HG03571 (cell line): Measurements from ENCODE around the gene SLAMF6.
"Not testable (repeated sequence)": the region's sequence is repeated elsewhere in the genome, so short reads cannot be mapped to it uniquely, and the experiment has no call there.

Experiments used
- ATAC-seq: cut with Tn5 transposase; IDR thresholded peaks from one replicate; pipeline ENCODE4 v1.9.1; 2021; ENCODE audit not compliant: unreplicated experiment

Gene SLAMF6

DNA sequence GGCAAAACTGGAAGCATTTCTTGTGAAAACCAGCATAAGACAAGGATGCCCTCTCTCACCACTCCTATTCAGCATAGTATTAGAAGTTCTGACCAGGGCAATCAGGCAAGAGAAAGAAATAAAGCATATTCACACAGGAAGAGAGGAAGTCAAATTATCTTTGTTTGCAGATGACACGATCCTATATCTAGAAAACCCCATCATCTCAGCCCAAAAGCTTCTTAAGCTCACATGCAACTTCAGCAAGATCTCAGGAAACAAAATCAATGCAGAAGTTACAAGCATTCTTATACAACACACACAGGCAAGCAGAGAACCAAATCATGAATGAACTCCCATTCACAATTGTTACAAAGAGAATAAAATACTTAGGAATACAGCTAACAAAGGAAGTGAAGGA lies 7.1 kb downstream of the SLAMF6 start:
- ATAC-seq = not testable (repeated sequence)

- ATAC-seq = no peak
Measured at GRCh38 chr1:160504651-160505050, 18.4 kb downstream of the SLAMF6 start.

- no peak for ATAC-seq
Measured at GRCh38 chr1:160503087-160503486, 20.0 kb downstream of the SLAMF6 start.

- ATAC-seq = no peak
Measured at GRCh38 chr1:160500321-160500990, 22.6 kb downstream of the SLAMF6 start.

DNA sequence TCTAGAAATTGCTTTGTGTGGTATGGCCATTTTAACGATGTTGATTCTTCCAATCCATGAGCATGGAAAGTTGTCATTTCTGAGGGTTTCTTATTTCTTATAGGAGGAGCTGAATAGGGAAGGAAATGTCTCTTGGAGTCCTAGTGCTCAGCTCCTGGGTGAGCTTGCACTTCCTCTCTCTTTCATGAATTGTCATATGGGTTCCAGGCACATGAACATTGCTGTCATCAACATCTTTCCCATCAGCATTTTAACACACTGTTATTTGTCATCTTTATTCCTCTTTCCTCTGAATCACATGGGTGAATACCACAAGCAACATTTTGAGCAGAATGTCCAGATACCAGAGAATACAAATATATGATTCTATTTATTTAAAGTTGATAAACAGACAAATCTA lies 23.4 kb downstream of the SLAMF6 start:
- no peak for ATAC-seq

- not testable (repeated sequence) for ATAC-seq
Measured at GRCh38 chr1:160498301-160499065, 24.6 kb downstream of the SLAMF6 start.

DNA sequence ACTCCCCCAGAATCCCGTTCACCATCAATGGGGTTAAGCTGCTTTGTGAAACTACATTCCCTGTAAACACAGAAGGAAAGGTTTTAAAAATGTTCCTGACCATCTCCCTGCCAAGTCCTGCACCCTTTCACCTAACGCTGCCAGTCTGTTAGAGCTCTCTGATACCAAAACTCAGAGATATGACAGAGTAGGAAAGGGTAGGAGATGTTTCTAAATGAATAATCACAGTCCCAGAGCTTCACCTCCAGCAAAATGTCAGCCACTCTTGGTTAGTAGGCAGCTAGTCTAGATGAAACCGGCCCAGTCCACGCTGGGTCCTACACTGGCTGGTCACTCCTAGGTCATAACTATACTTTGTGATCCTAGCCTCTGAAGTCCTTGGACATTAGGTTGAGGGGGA lies 26.7 kb downstream of the SLAMF6 start:
- no peak for ATAC-seq

DNA sequence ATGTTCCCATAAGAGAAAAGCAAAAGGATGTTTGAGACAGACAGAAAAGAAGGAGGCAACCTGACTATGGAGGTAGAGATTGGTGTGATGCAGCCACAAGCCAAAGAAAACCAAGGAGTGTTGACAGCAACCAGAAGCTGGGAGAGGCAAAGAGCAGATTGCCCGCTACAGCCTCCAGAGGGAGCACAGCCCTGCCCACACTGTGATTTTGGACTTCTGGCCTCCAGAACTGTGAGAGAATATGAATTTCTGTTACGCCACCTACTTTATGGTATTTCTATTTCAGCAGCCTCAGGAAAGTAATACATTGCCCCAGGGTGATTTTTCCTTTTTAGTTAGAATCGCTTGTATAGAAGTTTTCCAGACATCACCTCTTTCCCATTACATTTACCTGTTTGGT lies 28.4 kb downstream of the SLAMF6 start:
- ATAC-seq = no peak

GRCh38 chr1:160492617-160493016 lies 30.4 kb downstream of the SLAMF6 start:
- ATAC-seq = no peak

GRCh38 chr1:160491981-160492380 lies 31.1 kb downstream of the SLAMF6 start:
- ATAC-seq = no peak

GRCh38 chr1:160491017-160491416 lies 32.0 kb downstream of the SLAMF6 start:
- ATAC-seq = no peak

- ATAC-seq = no peak
Measured at GRCh38 chr1:160489513-160490261, 33.4 kb downstream of the SLAMF6 start.

DNA sequence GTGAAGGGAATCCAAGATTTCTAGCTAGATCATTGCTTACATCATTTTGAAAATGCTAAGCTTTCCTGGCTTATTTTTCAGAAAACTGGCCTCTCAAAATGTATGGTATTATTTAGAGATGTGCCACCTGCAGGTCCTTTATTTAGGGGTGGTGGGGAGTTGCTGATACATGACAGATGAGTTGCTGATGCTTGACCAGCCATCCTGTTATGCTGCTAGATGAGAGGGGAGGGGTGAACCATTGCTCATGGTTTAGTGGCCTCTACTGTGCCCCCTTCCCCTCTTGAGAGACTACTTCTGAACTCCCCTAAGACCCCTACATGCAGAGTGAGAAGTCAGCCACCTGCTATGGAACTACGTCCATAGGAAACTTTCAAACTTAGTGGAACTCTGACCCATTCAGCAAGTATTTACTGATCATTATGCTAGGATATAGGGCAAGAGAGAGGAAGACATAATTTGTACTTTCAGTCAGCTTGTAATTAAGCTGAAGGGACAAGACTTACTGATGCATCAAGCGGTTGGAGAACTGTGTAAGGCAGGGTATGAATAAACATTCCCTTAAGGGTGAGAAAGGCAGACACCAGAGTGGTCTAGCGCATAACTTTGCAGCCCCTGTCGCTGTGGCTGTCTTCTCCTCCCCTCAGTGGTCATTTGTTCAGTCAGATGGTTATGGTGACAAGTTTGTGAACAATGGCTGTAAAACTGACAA lies 34.6 kb downstream of the SLAMF6 start:
- ATAC-seq = no peak

DNA sequence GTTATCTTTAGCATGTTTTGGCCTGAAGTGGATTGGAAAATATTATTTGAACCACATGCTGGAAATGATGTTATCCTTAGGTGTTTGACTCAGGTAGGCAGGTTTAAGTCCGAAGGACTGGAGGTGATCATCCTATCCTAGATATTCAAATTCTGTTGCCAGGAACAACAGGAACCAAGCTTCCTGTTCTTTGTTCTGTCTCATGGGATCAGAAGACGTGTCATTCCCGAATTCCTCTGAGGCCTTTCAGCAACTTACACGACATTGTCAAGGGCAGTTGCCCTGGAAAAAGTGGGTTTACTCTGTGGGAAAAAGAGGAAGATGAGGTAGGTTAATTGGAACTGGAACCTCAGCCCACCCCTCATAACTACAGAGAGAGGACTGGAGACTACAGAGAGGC lies 36.6 kb downstream of the SLAMF6 start:
- ATAC-seq = no peak

DNA sequence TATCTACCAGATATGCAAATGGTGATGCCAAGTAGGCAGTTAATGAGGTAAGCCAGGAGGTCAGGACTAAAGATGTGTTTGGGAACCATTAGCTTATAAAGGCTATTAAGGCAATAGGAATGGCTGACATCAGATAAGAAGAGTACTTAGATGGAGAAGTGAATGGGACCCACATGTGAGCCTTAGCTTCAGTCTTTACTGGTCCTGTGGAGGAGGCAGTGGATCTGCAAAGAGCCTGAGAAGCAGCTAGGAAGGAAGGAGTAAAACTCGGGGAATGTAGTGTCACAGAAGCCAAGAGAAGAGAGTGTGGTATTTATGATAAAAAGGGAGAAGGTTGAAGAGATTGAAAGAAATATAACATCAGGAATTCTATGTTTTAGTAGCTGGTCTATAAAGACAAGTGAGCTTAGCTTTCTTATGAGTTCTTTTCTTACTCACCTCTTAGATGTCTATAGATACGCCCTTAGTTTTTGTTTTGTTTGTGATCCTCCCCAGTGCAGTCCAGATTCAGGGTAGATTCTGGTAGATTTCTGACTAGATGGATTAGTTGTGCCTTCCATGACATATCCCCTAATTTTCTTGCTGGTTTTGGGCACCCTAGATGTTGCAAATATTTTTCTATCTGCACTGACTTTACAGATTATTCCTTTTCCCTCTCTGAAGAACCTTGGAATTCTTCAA lies 39.4 kb downstream of the SLAMF6 start:
- ATAC-seq = no peak

- no peak for ATAC-seq
Measured at GRCh38 chr1:160481979-160482596, 41.0 kb downstream of the SLAMF6 start.

GRCh38 chr1:160480781-160481180 lies 42.3 kb downstream of the SLAMF6 start:
- ATAC-seq = not testable (repeated sequence)

DNA sequence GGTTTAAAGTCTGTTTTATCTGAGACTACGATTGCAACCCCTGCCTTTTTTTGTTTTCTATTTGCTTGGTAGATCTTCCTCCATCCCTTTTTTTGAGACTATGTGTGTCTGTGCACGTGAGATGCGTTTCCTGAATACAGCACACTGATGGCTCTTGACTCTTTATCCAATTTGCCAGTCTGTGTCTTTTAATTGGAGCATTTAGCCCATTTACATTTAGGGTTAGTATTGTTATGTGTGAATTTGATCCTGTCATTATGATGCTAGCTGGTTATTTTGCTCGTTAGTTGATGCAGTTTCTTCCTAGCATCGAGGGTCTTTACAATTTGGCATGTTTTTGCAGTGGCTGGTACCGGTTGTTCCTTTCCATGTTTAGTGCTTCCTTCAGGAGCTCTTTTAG lies 44.0 kb downstream of the SLAMF6 start:
- ATAC-seq = not testable (repeated sequence)

DNA sequence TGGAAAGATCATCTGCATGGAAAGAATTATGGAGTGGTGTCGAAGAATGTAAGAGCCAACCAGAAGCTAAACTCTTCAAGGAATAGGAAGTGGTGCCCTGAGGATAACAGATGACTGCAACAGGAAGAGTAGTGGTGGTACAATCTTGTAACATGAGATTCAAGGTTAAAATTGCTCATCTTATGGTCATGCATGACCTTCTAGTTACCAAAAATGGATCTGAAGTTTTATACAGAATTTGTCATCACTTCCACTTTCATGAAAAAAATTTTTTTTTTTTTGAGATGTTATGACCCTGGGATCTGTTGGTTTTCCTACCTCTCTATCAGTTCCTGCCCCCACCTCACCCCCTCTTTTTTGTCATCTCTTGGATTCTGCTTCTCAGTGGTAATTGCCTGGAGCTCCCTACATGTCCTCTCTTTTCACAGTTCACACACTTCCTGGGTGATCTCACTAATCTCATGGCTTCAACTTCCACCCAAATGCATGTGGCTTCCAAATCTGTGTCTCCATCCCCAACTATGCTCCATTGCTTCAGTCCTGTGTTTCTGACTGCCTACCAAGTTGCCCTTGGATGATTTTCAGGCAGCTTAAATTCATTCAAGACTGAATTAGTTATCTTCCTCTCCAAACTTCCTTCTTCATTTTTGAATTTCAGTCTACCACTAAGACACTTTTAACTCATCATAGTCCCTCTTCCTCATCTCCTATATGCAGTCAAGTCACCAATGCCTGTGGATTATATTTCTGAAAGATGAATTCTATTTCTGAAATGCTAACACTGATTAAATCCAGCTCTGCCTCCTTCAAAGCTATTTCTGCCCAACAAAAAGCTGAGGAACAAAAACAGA lies 48.4 kb downstream of the SLAMF6 start:
- ATAC-seq = no peak
